ENCODE results near the gene MDFIC.
A peak's percentile ranks its signal among the peaks of the same experiment; 100 is the strongest.

MDFIC gene

DNA sequence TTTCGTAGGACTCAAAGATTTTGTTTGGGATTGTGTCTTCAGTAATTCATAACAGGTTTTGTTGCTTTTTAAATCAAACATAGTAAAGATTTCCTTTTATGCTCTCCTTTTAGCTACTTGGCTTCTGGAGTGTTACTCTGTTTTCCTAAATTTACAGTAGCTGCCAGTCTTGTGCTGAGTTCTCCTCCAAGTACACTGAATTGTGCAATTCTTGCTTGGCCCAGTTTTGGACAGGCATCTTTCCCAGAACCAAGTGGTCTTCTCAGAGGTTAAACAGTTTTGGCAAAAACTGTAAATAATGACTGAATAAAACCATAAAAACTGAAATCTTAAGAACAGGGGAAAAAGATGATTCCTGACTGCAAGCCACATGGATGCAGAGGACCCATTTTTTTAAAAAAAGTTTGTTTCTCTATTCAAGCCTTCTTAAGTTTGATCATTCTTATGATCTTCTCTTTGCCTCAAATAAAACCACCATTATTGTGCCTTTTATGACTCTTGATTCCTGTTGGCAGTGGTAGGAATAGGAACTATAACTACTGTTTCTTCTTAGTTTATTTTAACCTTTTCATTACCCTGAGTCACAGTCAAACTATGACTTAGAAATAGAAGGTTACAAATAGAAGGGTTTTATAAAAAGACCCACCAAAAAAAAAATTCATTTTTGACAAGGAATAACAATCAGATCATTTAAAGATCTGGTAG, 88.0 kb downstream of the MDFIC start:
- Mint-ChIP-seq H3K27me3 (ENCODE audit: low read depth) (no peaks in the 10 kb centered on the region), H3K9me3 (peaks cover 2% of the 10 kb centered on the region), H3K36me3 (ENCODE audit: low read depth) (peaks cover 14% of the 10 kb centered on the region), H3K4me1 (peaks cover 41% of the 10 kb centered on the region), H3K4me3 (peak overlapping the region in 1 of 3 experiments; percentile 18), H3K27ac (peak overlapping the region in 2 of 3 experiments; percentile 73 to 87)
- TF ChIP-seq, protein P1, sequence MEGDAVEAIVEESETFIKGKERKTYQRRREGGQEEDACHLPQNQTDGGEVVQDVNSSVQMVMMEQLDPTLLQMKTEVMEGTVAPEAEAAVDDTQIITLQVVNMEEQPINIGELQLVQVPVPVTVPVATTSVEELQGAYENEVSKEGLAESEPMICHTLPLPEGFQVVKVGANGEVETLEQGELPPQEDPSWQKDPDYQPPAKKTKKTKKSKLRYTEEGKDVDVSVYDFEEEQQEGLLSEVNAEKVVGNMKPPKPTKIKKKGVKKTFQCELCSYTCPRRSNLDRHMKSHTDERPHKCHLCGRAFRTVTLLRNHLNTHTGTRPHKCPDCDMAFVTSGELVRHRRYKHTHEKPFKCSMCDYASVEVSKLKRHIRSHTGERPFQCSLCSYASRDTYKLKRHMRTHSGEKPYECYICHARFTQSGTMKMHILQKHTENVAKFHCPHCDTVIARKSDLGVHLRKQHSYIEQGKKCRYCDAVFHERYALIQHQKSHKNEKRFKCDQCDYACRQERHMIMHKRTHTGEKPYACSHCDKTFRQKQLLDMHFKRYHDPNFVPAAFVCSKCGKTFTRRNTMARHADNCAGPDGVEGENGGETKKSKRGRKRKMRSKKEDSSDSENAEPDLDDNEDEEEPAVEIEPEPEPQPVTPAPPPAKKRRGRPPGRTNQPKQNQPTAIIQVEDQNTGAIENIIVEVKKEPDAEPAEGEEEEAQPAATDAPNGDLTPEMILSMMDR (IDR thresholded peaks at IDR 0.05; ENCODE audit: unreplicated experiment in 3 of 3) = no peak

DNA sequence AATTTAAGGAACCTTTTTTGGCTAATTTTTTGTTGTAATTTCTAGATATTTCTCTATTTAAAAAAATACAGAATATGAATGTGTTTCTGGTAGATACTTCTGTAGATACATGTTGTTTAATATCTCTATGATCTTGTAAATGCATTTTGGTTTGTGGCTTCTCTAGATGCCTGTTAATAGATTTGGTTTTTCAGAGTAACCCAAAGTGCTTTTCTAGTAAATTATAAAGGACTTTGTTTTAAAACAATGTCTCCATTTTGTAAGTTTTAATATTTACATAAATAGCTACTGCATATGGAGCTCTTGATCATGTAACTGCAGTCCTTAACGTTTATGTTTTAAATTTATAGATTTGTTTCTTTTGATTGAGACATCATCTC, 88.5 kb downstream of the MDFIC start:
- H3K36me3 Mint-ChIP-seq (ENCODE audit: low read depth) = peaks cover 14% of the 10 kb centered on the region
- H3K27ac Mint-ChIP-seq = no peak overlapping the region
- TF ChIP-seq, protein P1 (IDR thresholded peaks at IDR 0.05; ENCODE audit: unreplicated experiment in 3 of 3) = no peak

DNA sequence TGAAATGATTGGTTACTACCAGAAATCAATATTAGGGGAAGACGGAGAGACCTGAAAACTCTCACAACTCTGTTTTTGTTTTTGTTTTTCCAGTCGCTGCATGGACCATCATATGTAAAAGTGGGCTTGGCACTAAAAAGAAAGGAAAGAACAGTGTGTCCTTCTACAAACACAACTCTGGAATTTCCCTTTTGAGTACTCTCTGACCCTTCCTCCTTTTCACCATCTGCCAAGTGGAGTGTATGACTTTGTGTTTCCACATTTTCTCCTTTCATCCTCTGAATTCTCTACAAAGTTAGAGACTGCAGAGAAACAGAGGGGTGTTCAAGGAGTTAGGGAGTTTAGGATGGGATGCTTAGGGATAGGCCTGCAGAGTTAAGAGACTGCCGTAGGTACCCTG, 92.0 kb downstream of the MDFIC start:
- TF ChIP-seq, protein P1 (IDR thresholded peaks at IDR 0.05; ENCODE audit: unreplicated experiment in 3 of 3) = no peak
- Mint-ChIP-seq H3K27me3 (ENCODE audit: low read depth) (no peaks in the 10 kb centered on the region), H3K36me3 (ENCODE audit: low read depth) (peaks cover 26% of the 10 kb centered on the region), H3K27ac (no peak overlapping the region), H3K4me3 (no peak overlapping the region), H3K4me1 (peaks cover 11% of the 10 kb centered on the region), H3K9me3 (peaks cover 2% of the 10 kb centered on the region)

More for the DNA sequence above, 88.5 kb downstream of the MDFIC start:
- H3K4me3 Mint-ChIP-seq = no peak overlapping the region
- peaks cover 36% of the 10 kb centered on the region for H3K4me1 Mint-ChIP-seq
- H3K9me3 Mint-ChIP-seq = peaks cover 2% of the 10 kb centered on the region
- no peaks in the 10 kb centered on the region for H3K27me3 Mint-ChIP-seq (ENCODE audit: low read depth)

DNA sequence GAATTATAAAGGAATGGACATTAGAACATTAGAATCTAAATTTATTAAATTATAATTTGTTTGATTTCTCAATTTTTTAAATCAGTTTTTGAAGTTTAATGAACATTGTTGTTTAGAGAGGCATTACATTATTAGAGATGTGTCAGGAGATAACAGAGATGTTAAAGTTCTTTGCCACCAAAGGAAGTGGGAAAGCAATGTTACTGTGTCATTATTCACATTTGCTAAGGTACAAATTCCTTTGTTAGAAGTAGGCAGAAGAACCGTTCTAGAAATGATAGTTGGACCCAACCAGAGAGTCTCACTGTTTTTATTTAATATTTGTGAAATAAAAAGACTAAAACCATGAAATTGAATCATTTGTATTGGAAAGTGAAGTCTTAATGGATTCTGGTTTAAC, 92.9 kb downstream of the MDFIC start:
- peaks cover 26% of the 10 kb centered on the region for H3K36me3 Mint-ChIP-seq (ENCODE audit: low read depth)
- TF ChIP-seq, protein P1 (IDR thresholded peaks at IDR 0.05; ENCODE audit: unreplicated experiment in 3 of 3) = no peak

DNA sequence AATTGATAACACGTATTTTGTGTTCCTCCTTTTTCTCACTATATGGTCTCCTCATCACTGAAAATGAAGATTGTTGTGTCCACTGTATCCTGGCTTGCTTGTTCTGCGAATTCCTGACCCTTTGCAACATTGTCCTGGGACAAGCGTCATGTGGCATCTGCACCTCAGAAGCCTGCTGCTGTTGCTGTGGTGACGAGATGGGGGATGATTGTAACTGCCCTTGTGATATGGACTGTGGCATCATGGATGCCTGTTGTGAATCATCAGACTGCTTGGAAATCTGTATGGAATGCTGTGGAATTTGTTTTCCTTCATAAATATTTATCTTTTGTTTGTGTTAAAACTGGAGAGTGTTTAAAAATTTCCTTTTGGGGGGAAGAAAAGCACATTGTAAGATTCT, 93.7 kb downstream of the MDFIC start:
- H3K4me3 Mint-ChIP-seq = no peak overlapping the region
- no peaks in the 10 kb centered on the region for H3K4me1 Mint-ChIP-seq
- no peak overlapping the region for H3K27ac Mint-ChIP-seq
- no peaks in the 10 kb centered on the region for H3K27me3 Mint-ChIP-seq (ENCODE audit: low read depth)
- TF ChIP-seq, protein P1 (IDR thresholded peaks at IDR 0.05; ENCODE audit: unreplicated experiment in 3 of 3) = no peak
- peaks cover 26% of the 10 kb centered on the region for H3K36me3 Mint-ChIP-seq (ENCODE audit: low read depth)
- H3K9me3 Mint-ChIP-seq = peaks cover 2% of the 10 kb centered on the region

More for the DNA sequence above, 92.9 kb downstream of the MDFIC start:
- H3K4me3 Mint-ChIP-seq = no peak overlapping the region
- H3K9me3 Mint-ChIP-seq = peaks cover 2% of the 10 kb centered on the region
- H3K4me1 Mint-ChIP-seq = peaks cover 2% of the 10 kb centered on the region
- no peaks in the 10 kb centered on the region for H3K27me3 Mint-ChIP-seq (ENCODE audit: low read depth)
- H3K27ac Mint-ChIP-seq = no peak overlapping the region

Measured in nephron (organoid).